Hematopoietic multipotent progenitor cell (in vitro differentiated cells): ENCODE measurements around the gene SON. TPM values are rescaled to one million over a fixed set of nuclear protein-coding genes. Genes with fewer than 3 reads are reported as not detected.
"Not testable (repeated sequence)": the region's sequence is repeated elsewhere in the genome, so short reads cannot be mapped to it uniquely, and the experiment has no call there.

ENCODE experiments used
- DNase-seq, 3 donors: peaks; one replicate each; pipeline ENCODE4 v3.0.0-alpha.2; 2011 to 2015; ENCODE audit warnings: low read depth in 2 of 3, low spot score in 2 of 3
- total RNA-seq: library from RNA; depleted of rRNA; stranded (reverse); fragments of >200 nt; gene quantifications from one replicate; pipeline ENCODE4 v1.2.3, GENCODE V29; 2012

SON gene, protein sequence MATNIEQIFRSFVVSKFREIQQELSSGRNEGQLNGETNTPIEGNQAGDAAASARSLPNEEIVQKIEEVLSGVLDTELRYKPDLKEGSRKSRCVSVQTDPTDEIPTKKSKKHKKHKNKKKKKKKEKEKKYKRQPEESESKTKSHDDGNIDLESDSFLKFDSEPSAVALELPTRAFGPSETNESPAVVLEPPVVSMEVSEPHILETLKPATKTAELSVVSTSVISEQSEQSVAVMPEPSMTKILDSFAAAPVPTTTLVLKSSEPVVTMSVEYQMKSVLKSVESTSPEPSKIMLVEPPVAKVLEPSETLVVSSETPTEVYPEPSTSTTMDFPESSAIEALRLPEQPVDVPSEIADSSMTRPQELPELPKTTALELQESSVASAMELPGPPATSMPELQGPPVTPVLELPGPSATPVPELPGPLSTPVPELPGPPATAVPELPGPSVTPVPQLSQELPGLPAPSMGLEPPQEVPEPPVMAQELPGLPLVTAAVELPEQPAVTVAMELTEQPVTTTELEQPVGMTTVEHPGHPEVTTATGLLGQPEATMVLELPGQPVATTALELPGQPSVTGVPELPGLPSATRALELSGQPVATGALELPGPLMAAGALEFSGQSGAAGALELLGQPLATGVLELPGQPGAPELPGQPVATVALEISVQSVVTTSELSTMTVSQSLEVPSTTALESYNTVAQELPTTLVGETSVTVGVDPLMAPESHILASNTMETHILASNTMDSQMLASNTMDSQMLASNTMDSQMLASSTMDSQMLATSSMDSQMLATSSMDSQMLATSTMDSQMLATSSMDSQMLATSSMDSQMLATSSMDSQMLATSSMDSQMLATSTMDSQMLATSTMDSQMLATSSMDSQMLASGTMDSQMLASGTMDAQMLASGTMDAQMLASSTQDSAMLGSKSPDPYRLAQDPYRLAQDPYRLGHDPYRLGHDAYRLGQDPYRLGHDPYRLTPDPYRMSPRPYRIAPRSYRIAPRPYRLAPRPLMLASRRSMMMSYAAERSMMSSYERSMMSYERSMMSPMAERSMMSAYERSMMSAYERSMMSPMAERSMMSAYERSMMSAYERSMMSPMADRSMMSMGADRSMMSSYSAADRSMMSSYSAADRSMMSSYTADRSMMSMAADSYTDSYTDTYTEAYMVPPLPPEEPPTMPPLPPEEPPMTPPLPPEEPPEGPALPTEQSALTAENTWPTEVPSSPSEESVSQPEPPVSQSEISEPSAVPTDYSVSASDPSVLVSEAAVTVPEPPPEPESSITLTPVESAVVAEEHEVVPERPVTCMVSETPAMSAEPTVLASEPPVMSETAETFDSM (N-terminal part only)
- total RNA-seq = 282 TPM

DNA sequence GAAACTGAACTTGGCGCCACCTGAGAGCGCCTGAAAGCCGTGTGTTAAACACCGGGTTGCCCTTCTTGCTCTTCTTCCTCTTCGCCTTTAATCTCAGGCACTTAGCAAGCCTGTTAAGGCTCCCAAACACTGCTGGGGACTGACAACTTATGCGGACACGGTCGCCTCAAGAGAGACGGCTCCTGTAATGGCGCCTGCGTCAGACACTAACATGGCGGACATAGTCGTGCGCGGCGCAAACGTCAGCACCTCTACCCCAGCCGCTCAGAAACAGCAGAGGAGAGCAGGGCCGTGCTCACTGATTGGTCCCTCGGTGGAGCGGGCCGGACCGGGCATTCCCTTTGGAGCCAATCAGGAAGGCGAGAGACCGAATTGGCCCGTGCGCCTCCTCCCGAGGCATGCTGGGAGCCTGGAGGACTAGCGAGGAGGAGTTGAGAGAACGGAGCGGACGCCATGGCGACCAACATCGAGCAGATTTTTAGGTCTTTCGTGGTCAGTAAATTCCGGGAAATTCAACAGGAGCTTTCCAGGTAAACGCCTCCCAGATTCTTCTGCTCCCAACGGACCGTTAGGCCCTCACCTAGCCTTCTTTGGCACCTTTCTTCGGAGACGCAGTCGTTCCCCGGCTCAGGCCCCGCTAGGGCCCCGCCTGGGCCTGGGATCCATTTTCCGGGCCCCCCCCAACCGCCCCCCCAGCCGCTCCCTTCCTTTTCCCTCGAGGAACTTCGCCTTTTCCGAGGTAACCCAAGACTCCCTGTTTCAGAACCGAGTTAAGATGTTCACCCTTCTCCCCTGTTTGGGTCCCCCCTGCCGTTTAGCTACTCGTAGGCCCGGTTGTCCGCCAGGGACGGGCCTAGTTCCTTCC lies at the start of gene SON:
TSS of gene SON (plus strand) at position 399 of the 865 bp plus-strand sequence. CDS start at position 454, 55 bp downstream.
- DNase-seq = peak; percentile 89 to 99 (median 99)

DNA sequence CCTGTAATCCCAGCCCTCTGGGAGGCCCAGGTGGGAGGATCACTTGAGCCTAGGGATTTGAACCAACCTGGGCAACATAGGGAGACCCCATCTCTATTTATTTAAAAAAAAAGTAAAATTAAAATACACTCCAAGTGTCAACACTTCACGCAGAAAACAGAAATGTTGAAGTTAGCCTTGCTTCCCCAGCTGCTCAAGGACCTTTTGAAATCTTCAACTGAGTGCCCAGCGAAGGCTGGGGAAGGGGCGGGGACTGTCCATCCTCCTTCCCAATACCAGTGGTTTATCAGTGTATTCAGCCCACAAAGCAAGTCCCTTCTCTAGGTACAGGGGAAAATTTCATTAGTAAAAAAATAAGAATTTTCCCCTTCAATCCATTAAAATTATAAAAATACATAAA lies 49.1 kb upstream of the SON start:
- DNase-seq = no peak

DNA sequence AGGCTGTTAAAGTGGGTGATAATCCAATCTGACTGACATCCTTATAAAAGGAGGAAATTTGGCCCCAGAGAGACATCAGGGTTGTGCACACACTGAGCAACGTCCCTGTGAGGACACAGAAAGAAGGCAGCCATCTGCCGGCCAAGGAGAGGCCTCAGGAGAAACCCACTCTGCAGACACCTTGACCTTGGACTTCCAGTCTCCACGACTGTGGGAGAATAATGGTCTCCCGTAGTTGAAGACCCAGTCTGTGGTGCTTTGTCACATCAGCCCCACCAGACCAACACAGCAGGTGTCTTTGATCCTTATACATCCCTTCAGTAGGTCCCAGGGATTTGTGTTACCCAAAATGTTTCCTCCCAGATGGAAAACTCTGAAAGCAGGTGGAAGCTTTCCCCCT lies 47.1 kb upstream of the SON start:
- DNase-seq = no peak

DNA sequence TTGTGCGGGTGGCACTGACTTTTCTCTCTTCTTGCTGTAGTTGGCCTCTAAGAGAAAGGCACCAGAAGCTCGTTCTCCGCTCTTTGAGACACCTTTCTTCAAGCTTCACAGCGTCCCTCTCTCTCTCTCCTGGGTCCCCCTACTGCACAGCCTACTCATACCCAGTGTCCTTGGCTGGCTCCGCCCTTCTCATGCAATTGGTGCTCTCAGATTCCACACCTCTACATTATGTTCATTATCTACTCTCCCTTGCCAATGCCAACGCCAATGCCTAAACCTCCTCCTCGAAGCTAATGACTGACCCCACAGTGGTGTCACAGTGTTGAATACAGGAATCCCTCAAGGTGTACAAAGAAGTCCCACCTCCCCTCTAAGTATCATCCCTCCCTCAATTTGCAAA lies 46.5 kb upstream of the SON start:
- no peak for DNase-seq

DNA sequence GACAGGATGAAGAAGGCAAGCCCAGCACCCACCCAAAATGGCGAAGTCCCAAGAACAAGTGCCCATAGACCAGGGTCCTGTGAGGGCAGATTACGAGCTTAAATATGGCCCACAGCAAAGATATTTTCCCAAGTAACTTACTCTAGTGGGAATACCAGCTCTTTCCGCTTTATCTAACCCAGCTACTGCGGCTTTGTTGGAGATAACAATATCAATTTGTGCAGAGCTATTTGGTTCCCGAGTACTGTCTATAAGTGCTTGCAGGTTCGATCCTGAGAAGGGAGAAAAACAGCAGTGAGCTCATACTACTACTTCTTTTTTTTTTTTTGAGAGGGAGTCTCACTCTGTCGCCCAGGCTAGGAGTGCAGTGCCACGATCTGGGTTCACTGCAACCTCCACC lies 37.0 kb upstream of the SON start:
- no peak for DNase-seq

DNA sequence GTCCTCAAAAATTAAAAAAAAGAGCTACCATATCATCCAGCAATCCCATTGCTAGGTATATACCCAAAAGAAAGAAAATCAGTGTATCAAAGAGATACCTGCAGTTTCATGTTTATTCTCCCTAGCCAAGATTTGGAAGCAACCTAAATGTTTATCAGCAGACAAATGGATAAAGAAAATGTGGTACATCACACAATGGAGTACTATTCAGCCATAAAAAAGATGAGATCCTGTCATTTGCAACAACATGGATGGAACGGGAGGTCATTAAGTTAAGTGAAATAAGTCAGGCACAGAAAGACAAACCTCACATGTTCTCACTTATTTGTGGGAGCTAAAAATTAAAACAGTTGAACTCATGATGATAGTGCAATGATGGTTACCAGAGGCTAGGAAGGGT lies 35.8 kb upstream of the SON start:
- not testable (repeated sequence) for DNase-seq

DNA sequence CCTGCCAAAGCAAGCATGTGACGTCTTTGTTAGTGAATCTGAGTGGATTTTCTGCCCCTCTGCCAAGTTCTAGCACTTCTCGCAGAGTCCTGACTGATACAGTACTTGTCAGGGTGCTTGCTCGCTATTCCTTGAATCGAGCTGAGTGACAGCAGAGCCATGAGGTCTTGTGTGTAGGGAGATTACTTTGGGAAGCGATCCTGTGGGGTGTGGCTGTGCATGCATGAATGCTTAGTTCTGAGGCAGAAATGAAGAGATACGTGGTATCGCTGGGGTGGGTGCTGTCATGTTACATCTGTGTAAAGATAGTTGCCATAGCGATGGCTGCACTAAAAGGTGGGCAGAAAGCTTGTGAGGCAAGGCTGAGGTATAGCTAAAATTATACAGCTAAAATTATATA lies 32.0 kb upstream of the SON start:
- DNase-seq = no peak

DNA sequence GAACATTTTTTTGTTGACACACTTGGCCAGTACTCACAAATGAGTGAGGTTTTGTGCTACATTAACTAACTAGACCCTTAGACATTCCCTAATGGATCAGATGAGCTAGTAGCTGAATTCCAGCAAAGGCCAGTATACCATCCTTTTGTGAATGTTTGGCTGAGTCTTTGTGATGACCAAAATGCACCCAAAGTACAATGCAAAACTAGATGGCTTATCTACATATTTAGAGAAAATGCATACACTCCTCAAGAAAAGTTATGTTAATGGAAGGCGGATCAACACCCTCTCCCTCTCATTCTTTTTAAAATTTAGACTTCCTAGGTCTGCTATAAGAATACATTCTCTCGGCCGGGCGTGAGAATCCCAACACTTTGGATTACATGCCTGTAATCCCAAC lies 31.2 kb upstream of the SON start:
- DNase-seq = no peak

DNA sequence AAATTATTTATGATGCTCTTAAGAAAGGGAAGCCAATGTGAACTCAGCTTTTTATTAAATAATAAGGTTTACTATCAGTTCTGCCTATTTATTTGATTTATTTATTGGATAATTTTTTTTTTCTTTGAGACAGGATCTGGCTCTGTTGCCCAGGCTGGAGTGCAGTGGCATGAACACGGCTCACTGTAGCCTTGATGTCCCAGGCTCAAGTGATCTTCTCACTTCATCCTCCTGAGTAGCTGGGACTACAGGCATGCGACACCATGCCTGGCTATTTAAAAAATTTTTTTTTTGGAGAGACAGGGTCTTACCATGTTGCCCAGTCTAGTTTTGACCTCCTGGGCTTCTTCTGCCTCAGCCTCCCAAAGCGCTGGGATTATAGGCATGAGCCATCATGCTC lies 30.4 kb upstream of the SON start:
- no peak for DNase-seq

DNA sequence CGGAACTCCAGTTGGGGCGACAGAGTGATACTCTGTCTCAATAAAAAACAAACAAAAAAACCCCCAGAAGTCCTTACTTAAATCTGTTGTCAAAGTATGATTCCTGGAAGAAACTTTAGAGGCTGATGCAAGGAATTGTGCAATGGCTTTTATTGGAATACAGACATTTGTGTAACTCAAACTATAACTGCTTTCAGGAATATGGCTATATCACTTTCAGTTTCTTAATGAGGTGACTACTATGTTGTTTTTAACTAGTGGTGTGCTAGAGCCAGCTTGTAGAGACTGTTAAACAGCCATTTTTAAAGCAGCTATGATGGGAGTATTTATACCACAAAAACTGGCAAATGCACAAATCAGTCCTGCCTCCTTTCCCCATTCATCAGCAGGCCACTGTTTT lies 28.6 kb upstream of the SON start:
- DNase-seq = no peak

DNA sequence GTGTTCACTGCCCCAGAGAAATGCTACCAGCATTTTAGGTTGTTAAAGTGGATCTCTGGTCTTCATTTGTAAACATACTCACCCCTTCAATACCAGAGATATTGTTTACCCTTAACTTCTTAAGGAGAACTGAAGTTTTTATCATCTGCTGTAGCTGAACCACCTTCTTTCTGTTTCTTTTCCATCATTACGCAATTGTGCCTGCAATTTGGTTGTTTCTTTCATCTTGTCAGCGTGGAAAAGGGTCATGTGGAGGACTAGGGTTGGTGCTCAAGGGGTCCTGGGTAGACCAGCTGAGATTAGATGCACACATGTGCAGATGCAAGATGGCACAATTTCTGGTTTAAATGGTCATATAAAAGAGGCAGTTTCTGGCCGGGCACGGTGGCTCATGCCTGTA lies 23.9 kb upstream of the SON start:
- no peak for DNase-seq

DNA sequence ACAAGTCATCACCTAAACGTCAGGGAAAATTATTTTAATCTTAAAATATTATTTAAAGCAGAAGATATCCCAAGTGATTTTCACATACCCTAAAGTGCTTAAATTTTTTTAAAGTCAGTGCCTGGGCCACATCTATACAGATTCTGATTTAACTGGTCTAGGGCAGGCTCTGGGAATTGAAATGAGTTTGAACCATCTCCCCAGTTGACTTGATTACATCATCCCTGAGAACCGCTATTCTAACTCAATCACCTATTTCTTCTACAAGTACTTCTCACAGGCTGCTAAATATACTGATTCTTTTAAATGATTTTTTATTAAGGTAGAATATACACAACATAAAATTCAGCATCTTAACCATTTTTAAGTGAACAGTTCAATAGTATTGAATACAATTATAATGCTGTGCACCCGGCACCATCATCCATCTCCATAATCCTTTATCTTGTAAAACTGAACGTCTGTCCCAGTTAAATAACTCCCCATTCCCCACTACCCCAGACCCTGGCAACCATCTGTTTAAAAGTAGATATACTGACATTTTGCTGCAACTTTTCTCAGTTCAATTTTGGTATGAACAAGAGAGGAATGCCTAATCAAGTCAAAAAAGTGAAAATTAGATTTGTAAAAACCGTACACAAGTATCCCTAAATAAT lies 20.4 kb upstream of the SON start:
- DNase-seq = no peak

DNA sequence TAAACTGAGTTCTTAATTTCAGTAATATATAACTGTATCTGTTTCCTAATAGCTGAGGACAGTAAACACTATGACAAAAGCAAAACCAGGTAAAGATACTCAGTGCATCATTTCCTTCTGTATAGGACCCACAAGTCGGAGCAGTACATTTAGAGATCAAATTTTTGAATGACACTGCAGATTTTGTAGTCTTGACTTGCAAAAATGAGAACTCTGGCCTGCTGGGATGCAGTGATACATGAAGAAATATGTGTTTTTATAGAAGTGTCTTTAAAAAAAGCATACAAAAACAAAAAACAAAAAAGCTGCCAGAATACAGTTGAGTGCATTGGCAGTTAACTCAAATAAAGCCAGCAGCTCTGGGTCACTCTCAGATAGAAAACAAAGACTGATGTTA lies 19.9 kb upstream of the SON start:
- peak in 1 of 3 donors; percentile 11 for DNase-seq

DNA sequence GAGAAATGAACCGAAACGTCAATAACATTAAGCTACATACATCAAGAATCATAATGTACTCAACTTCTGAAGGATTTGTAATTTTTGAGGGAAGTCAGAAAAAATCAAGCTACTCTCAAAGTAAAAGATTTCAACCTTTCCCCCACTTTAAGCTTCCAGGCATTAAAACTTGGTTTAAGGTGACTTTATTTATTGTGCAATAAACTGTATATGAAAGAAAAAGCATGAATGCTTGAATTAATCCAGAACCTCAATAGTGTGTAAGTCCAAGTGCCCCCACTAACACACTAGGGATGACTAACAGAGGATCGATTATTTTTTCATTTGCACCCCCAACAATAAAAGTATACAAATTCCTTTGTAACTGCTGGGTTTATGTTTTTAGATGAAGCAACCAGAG lies 11.8 kb upstream of the SON start:
- DNase-seq = no peak

DNA sequence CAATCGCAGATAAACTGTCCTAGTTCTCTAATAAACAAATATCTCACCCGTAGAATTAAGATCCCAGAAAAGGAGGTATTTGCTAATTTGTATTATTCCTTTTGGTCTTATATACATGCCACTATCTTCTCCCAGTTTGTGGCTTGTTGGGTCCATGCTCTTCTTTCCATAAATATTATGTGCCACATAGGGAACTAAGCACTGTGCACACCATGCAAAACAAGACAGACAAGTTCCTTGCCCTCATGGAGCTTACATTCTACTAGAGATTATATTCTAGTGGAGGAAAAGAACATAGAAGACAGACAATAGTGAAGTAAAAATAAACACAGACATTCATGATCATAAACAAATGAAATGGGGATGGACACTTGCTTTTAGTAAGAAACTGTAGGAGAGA lies 5.6 kb upstream of the SON start:
- no peak for DNase-seq

DNA sequence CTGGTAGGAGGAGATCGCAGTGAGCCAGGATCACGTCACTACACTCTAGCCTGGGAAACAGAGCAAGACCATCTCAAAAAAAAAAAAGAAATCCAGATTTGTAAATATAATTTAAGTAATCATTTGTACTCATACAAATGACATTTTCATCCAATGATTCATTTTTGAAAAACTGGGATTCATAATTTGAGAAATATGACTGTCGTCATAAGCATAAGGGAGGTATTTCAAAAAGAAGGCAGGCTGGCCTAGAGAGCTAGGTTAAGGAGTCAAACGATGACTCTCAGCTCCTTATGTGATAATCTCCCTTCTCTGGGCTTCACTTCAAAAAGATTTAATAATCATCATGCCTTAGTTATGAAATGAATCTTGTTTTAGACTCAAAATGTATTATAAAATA lies 3.2 kb upstream of the SON start:
- no peak for DNase-seq

DNA sequence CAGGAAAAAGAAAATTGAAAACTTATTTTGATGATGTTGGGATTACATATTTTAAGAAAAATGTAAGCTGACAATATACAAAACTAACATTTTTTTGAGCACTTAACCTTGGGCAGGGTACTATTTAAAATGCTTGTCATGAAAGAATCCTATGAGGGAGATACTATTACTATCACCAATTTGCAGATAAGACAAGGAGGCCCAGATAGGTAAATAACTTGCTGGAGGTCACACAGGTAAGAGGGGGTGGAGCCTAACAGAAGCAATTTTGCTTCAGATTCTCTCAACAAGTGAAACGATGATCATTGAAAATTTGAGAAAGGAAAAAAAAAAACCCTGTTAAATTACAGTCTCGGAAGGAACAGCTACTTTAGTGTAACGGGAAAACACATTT lies 2.1 kb upstream of the SON start:
- no peak for DNase-seq

DNA sequence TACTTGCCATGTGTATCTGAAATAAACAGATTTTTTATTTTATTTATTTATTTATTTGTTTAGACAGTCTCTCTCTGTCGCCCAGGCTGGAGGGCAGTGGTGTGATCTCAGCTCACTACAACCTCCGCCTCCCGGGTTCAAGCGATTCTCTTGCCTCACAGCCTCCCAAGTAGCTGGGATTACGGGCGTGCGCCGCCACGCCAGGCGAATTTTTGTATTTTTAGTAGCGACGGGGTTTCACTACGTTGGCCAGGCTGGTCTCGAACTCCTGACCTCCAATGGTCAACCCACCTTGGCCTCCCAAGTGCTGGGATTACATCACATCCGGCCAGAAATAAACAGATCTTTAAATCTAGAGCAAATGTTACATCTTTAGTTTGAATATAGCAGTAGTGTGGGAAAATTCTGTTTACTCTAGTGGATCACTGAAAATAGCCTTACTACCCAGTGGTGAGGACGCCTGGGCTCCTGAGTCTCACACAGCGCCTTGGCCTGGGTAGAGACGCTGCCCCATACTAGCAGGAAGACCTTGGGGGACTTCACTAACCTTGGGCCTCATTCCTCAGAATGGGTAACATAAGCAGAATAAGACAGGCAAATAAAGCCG lies 1.6 kb upstream of the SON start:
- DNase-seq = peak in 1 of 3 donors; percentile 5
